ENCODE results near the gene ATG2B. TPM values are rescaled to one million over a fixed set of nuclear protein-coding genes. Genes with fewer than 3 reads are reported as not detected.
"Not testable (repeated sequence)": the region's sequence is repeated elsewhere in the genome, so short reads cannot be mapped to it uniquely, and the experiment has no call there.

The ATG2B gene
- total RNA-seq, 1 donor from 2014 or later = 15.8 TPM

- TF ChIP-seq, protein P1, sequence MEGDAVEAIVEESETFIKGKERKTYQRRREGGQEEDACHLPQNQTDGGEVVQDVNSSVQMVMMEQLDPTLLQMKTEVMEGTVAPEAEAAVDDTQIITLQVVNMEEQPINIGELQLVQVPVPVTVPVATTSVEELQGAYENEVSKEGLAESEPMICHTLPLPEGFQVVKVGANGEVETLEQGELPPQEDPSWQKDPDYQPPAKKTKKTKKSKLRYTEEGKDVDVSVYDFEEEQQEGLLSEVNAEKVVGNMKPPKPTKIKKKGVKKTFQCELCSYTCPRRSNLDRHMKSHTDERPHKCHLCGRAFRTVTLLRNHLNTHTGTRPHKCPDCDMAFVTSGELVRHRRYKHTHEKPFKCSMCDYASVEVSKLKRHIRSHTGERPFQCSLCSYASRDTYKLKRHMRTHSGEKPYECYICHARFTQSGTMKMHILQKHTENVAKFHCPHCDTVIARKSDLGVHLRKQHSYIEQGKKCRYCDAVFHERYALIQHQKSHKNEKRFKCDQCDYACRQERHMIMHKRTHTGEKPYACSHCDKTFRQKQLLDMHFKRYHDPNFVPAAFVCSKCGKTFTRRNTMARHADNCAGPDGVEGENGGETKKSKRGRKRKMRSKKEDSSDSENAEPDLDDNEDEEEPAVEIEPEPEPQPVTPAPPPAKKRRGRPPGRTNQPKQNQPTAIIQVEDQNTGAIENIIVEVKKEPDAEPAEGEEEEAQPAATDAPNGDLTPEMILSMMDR (IDR thresholded peaks at IDR 0.05) = no peak
- intact Hi-C loops (cut with DNase I) = no loop called here
- no peak for DNase-seq (ENCODE audit: low spot score in 2 of 2)
- Histone ChIP-seq H3K4me1 (no peaks in the 10 kb centered on the region), H3K9me3 (no peaks in the 10 kb centered on the region), H3K27me3 (no peaks in the 10 kb centered on the region), H3K36me3 (no peaks in the 10 kb centered on the region), H3K4me3 (no peak overlapping the region), H3K27ac (no peak overlapping the region)
Measured at GRCh38 chr14:96349286-96350075, 13.7 kb downstream of the ATG2B start.

GRCh38 chr14:96347957-96348356 lies 15.2 kb downstream of the ATG2B start:
- H3K9me3 ChIP-seq; DNase-seq (ENCODE audit: low spot score in 2 of 2); H3K27ac ChIP-seq; intact Hi-C loops (cut with DNase I); H3K36me3 ChIP-seq; H3K27me3 ChIP-seq; H3K4me1 ChIP-seq; H3K4me3 ChIP-seq: not testable (repeated sequence)

DNA sequence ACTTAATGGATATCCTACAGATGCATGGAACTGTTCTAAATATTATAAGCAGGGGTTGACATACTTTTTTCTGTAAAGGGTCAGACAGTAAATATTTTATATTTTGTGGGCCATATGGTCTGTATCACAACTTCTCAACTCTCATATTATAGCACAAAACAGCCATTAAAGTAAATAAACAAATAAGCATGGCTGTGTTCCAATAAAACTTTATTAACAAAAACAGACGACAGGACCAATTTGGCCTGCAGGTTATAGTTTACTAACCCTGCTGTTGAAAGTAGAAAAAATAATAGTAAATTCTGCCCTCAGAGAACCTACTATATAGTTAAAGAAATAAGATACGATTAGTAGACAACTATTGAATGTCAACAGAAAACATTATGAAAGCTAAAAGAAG lies 17.5 kb downstream of the ATG2B start:
- H3K9me3 ChIP-seq = no peaks in the 10 kb centered on the region
- intact Hi-C loops (cut with DNase I) = no loop called here
- no peak overlapping the region for H3K27ac ChIP-seq
- peaks cover 5 to 12% of the 10 kb centered on the region in 2 donors for H3K36me3 ChIP-seq
- no peak overlapping the region for H3K4me3 ChIP-seq
- H3K4me1 ChIP-seq = no peaks in the 10 kb centered on the region
- DNase-seq (ENCODE audit: low spot score in 2 of 2) = no peak
- H3K27me3 ChIP-seq = no peaks in the 10 kb centered on the region
- TF ChIP-seq, protein P1 (IDR thresholded peaks at IDR 0.05) = no peak

DNA sequence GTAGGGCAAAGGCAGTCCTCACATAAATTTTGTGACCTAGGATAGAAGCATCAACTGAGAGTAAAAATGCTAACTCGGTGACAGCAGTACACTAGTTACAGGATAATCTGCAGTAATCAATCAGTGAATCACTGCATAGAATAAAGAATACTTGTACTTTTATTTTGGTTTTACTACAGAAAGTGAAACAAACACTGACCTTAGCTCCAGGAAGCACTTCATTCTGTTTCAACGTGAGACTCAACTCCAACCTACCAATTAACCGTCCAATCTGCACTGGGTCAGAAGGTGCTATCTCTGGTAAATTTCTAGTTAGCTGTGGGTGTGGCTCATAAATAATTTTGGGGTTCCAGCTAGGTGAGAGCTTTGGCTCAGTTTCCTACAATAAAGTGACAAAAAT lies 21.8 kb downstream of the ATG2B start:
- Histone ChIP-seq H3K36me3 (peaks cover 19 to 37% of the 10 kb centered on the region in 2 donors), H3K27me3 (no peaks in the 10 kb centered on the region), H3K9me3 (no peaks in the 10 kb centered on the region), H3K4me3 (no peak overlapping the region), H3K4me1 (no peaks in the 10 kb centered on the region), H3K27ac (no peak overlapping the region)
- TF ChIP-seq, protein P1 (IDR thresholded peaks at IDR 0.05) = no peak
- DNase-seq (ENCODE audit: low spot score in 2 of 2) = no peak
- intact Hi-C loops (cut with DNase I) = no loop called here

DNA sequence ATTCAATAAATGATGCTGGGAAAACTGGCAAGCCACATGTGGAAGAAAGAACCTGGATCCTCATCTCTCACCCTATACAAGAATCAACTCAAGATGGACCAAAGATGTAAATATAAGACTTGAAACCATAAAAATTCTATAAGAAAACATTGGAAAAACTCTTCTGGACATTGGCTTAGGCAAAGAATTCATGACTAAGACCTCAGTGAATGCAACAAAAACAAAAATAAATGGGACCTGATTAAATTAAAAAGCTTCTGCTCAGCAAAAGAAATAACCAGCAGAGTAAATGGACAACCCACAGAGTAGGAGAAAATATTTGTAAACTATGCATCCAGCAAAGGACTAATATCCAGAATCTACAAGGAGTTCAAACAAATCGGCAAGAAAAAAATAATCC lies 24.6 kb downstream of the ATG2B start:
- TF ChIP-seq, protein P1 (IDR thresholded peaks at IDR 0.05) = no peak
- Histone ChIP-seq H3K4me3 (no peak overlapping the region), H3K4me1 (no peaks in the 10 kb centered on the region), H3K27me3 (no peaks in the 10 kb centered on the region), H3K9me3 (no peaks in the 10 kb centered on the region), H3K27ac (no peak overlapping the region), H3K36me3 (peaks cover 26 to 46% of the 10 kb centered on the region in 2 donors)
- intact Hi-C loops (cut with DNase I) = no loop called here
- no peak for DNase-seq (ENCODE audit: low spot score in 2 of 2)

- H3K9me3 ChIP-seq = no peaks in the 10 kb centered on the region
- TF ChIP-seq, protein P1 (IDR thresholded peaks at IDR 0.05) = no peak
- no peaks in the 10 kb centered on the region for H3K27me3 ChIP-seq
- no peak overlapping the region for H3K4me3 ChIP-seq
- DNase-seq (ENCODE audit: low spot score in 2 of 2) = no peak
- no peak overlapping the region for H3K27ac ChIP-seq
- H3K4me1 ChIP-seq = no peaks in the 10 kb centered on the region
- H3K36me3 ChIP-seq = peaks cover 18 to 53% of the 10 kb centered on the region in 2 donors
- intact Hi-C loops (cut with DNase I) = no loop called here
Measured at GRCh38 chr14:96324219-96324618, 38.9 kb downstream of the ATG2B start.

Measured in ascending aorta (tissue), 2 donors.